Naive thymus-derived CD4-positive, alpha-beta T cell (primary cell): ENCODE measurements around the gene RAD21L1. TPM values are rescaled to one million over a fixed set of nuclear protein-coding genes. Genes with fewer than 3 reads are reported as not detected.
"Not testable (repeated sequence)": the region's sequence is repeated elsewhere in the genome, so short reads cannot be mapped to it uniquely, and the experiment has no call there.

Experiments
- ATAC-seq: fragments of 150-1000 bp; cut with Tn5 transposase; 2 replicates; pipeline ENCODE4 v1.10.0; 2021; ENCODE audit warnings: mild to moderate bottlenecking, moderate library complexity
- CTCF ChIA-PET: fragments of 350-600 bp; sonication (Branson Sonifier 250); formaldehyde crosslinking; loops from one replicate; lab custom pipeline; 2021; ENCODE audit warnings: antibody characterized with exemption; lab: Charles Lee
- POLR2A ChIA-PET: fragments of 350-600 bp; sonication (Branson Sonifier 250); formaldehyde crosslinking; loops from one replicate; lab custom pipeline; 2021; ENCODE audit warnings: antibody characterized with exemption, inconsistent platforms; lab: Charles Lee
- DNase-seq, 9 donors: peaks; one replicate each; pipeline versions ENCODE4 v3.0.0 to v3.0.0-alpha.2; 2020 to 2022; ENCODE audit warnings: mixed read lengths in 1 of 9
- H3K27ac ChIP-seq: one replicate; pipeline ENCODE4 v1.7.0; 2013; ENCODE audit warnings: mild to moderate bottlenecking, low read depth, low read length, moderate library complexity
- H3K27me3 ChIP-seq, 2 donors: one replicate each; pipeline ENCODE4 v1.7.0; 2013; ENCODE audit warnings: low read length in 2 of 2, mild to moderate bottlenecking in 2 of 2, moderate library complexity in 2 of 2; ENCODE audit not compliant: control insufficient read depth in 2 of 2, insufficient read depth in 2 of 2
- H3K36me3 ChIP-seq, 3 experiments: 1 replicate in 2 of 3; 2 replicates in 1 of 3; pipeline ENCODE4 v1.7.0; 2013; ENCODE audit warnings: low read length in 3 of 3, mild to moderate bottlenecking in 3 of 3, moderate library complexity in 1 of 3; ENCODE audit not compliant: insufficient read depth in 3 of 3, control insufficient read depth in 2 of 3
- H3K4me1 ChIP-seq, 2 donors: one replicate each; pipeline ENCODE4 v1.7.0; 2013; ENCODE audit warnings: low read length in 2 of 2, mild to moderate bottlenecking in 2 of 2, moderate library complexity in 1 of 2; ENCODE audit not compliant: control insufficient read depth in 2 of 2, insufficient read depth in 2 of 2
- H3K4me3 ChIP-seq: 2 replicates; pipeline ENCODE4 v1.7.0; 2013; ENCODE audit warnings: mild to moderate bottlenecking, low read length
- H3K9me3 ChIP-seq, 3 experiments: 1 replicate in 2 of 3; 2 replicates in 1 of 3; pipeline ENCODE4 v1.7.0; 2013; ENCODE audit warnings: low read length in 3 of 3; ENCODE audit not compliant: control insufficient read depth in 2 of 3
- H3K27ac Mint-ChIP-seq, 9 donors: one replicate each; pipeline ENCODE4 v1.8.0; 2020 to 2022; ENCODE audit warnings: mixed read lengths in 9 of 9, mild to moderate bottlenecking in 8 of 9, moderate library complexity in 5 of 9, inconsistent platforms in 2 of 9
- H3K27me3 Mint-ChIP-seq, 5 donors: one replicate each; pipeline ENCODE4 v1.8.0; 2021 to 2022; ENCODE audit warnings: mixed read lengths in 5 of 5, mild to moderate bottlenecking in 1 of 5
- H3K36me3 Mint-ChIP-seq, 5 donors: one replicate each; pipeline ENCODE4 v1.8.0; 2020 to 2022; ENCODE audit warnings: mixed read lengths in 5 of 5, mild to moderate bottlenecking in 3 of 5, inconsistent platforms in 1 of 5
- H3K4me1 Mint-ChIP-seq, 7 donors: one replicate each; pipeline ENCODE4 v1.8.0; 2020 to 2022; ENCODE audit warnings: mixed read lengths in 7 of 7, mild to moderate bottlenecking in 3 of 7, inconsistent platforms in 1 of 7
- H3K4me3 Mint-ChIP-seq, 10 donors: one replicate each; pipeline ENCODE4 v1.8.0; 2020 to 2022; ENCODE audit warnings: mild to moderate bottlenecking in 10 of 10, mixed read lengths in 10 of 10, moderate library complexity in 6 of 10, inconsistent platforms in 2 of 10
- H3K9me3 Mint-ChIP-seq, 11 donors: one replicate each; pipeline ENCODE4 v1.8.0; 2020 to 2022; ENCODE audit warnings: mixed read lengths in 11 of 11, mild to moderate bottlenecking in 4 of 11, inconsistent platforms in 1 of 11, moderate library complexity in 1 of 11
- intact Hi-C, 2 donors: fragments of 100-400 bp; cut with micrococcal nuclease; formaldehyde crosslinking; loops; one replicate each; pipeline ENCODE4 v1.15.1; 2023
- polyA plus RNA-seq, 2 donors: library from polyadenylated mRNA; unstranded; fragments of 300-500 nt; fragmentation: Illumina TruSeq; gene quantifications; one replicate each; pipeline ENCODE4 v1.2.3, GENCODE V29; 2021
- total RNA-seq, 6 experiments: library from RNA in 5 of 6; stranded (reverse) in 5 of 6; gene quantifications; 1 replicate in 5 of 6; 2 replicates in 1 of 6; pipeline ENCODE4 v1.2.3 and lab custom pipeline; 2021 to 2026

The RAD21L1 gene
- total and polyA plus RNA-seq, 7 experiments from 2014 or later: 0.48 to 0.81 (median 0.61) TPM; not detected in 3

DNA sequence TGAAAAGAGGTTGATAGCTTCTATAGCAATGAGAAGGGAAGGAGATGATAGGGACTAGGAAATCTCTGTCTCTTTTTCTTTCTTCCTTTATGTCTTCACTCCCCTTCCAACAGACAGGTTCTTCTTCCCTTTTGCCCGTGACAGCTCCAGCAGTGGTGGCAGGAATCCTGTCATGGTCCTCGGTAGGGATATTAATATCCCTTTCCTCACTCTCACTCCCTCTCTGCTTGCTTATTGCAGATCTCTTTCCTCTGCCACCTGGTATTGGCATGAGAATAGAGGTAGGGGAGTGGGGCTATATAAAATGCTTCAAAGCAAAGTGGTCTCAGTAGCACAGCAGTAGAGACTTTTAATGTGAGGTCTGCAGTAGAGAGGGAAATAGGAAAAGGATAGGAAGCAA lies 19.7 kb downstream of the RAD21L1 start:
- Histone ChIP-seq H3K9me3 (no peaks in the 10 kb centered on the region), H3K27me3 (no peaks in the 10 kb centered on the region), H3K36me3 (no peaks in the 10 kb centered on the region), H3K4me3 (no peak overlapping the region), H3K4me1 (no peaks in the 10 kb centered on the region), H3K27ac (no peak overlapping the region)
- DNase-seq (no peak), ATAC-seq (no peak)
- Mint-ChIP-seq H3K27ac (no peak overlapping the region), H3K27me3 (peaks cover 0 to 28% (median 5%) of the 10 kb centered on the region in 5 donors), H3K36me3 (peaks cover 0 to 1% (median 0%) of the 10 kb centered on the region in 5 donors), H3K9me3 (no peaks in the 10 kb centered on the region), H3K4me1 (peaks cover 0 to 8% (median 4%) of the 10 kb centered on the region in 7 donors), H3K4me3 (no peak overlapping the region)
- ChIA-PET POLR2A (no interaction called here), CTCF (no interaction called here)
- intact Hi-C loops: no loop called here

- Histone ChIP-seq H3K4me3 (no peak overlapping the region), H3K36me3 (no peaks in the 10 kb centered on the region), H3K4me1 (no peaks in the 10 kb centered on the region), H3K9me3 (no peaks in the 10 kb centered on the region), H3K27ac (no peak overlapping the region), H3K27me3 (peaks cover 0 to 2% of the 10 kb centered on the region in 2 donors)
- Mint-ChIP-seq H3K9me3 (peaks cover 0 to 6% (median 2%) of the 10 kb centered on the region in 11 donors), H3K36me3 (peaks cover 0 to 4% (median 0%) of the 10 kb centered on the region in 5 donors), H3K27me3 (peaks cover 0 to 19% (median 8%) of the 10 kb centered on the region in 5 donors), H3K27ac (peak overlapping the region in 1 of 9 donors; percentile 21), H3K4me1 (peaks cover 8 to 22% (median 15%) of the 10 kb centered on the region in 7 donors), H3K4me3 (no peak overlapping the region)
- CTCF ChIA-PET: no interaction called here
- intact Hi-C loops: no loop called here
- DNase-seq (no peak), ATAC-seq (no peak)
- POLR2A ChIA-PET: interaction anchor here (1.1 to 3.4 kb wide), 3 partner anchors 8 to 26 kb away, joined by 3 to 13 read pairs (median 8); no protein-coding TSS in a partner anchor
These were observed 21.8 kb downstream of the RAD21L1 start for GRCh38 chr20:1247689-1248088.

DNA sequence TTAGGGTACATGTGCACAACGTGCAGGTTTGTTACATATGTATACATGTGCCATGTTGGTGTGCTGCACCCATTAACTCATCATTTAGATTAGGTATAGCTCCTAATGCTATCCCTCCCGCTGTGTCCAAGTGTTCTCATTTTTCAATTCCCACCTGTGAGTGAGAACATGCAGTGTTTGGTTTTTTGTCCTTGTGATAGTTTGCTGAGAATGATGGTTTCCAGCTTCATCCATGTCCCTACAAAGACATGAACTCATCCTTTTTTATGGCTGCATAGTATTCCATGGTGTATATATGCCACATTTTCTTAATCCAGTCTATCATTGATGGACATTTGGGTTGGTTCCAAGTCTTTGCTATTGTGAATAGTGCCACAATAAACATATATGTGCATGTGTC lies 24.4 kb downstream of the RAD21L1 start:
- not testable (repeated sequence) for H3K4me3 ChIP-seq

GRCh38 chr20:1252416-1252815 lies 26.6 kb downstream of the RAD21L1 start:
- peaks cover 0 to 34% (median 0%) of the 10 kb centered on the region in 5 donors for H3K27me3 Mint-ChIP-seq
- no peaks in the 10 kb centered on the region for H3K36me3 ChIP-seq
- H3K36me3 Mint-ChIP-seq: peaks cover 0 to 4% (median 0%) of the 10 kb centered on the region in 5 donors
- H3K9me3 ChIP-seq: no peaks in the 10 kb centered on the region
- CTCF ChIA-PET: no interaction called here
- peaks cover 0 to 6% (median 2%) of the 10 kb centered on the region in 11 donors for H3K9me3 Mint-ChIP-seq
- ATAC-seq (no peak), DNase-seq (no peak)
- peaks cover 8 to 20% (median 16%) of the 10 kb centered on the region in 7 donors for H3K4me1 Mint-ChIP-seq
- no peak overlapping the region for H3K27ac ChIP-seq
- POLR2A ChIA-PET: no interaction called here
- no peaks in the 10 kb centered on the region for H3K4me1 ChIP-seq
- no peak overlapping the region for H3K4me3 Mint-ChIP-seq
- intact Hi-C loops: no loop called here
- no peak overlapping the region for H3K27ac Mint-ChIP-seq
- peaks cover 0 to 5% of the 10 kb centered on the region in 2 donors for H3K27me3 ChIP-seq
- H3K4me3 ChIP-seq: no peak overlapping the region

More for the DNA sequence above, 24.4 kb downstream of the RAD21L1 start:
- POLR2A ChIA-PET, ATAC-seq, H3K4me1 ChIP-seq, H3K9me3 ChIP-seq, H3K27ac ChIP-seq, H3K27me3 ChIP-seq, H3K9me3 Mint-ChIP-seq, CTCF ChIA-PET, H3K36me3 ChIP-seq, intact Hi-C loops, H3K36me3 Mint-ChIP-seq, H3K4me3 Mint-ChIP-seq, DNase-seq: not testable (repeated sequence)
- Mint-ChIP-seq H3K4me1 (peaks cover 5 to 20% (median 15%) of the 10 kb centered on the region in 7 donors), H3K27ac (peak overlapping the region in 1 of 9 donors; percentile 30), H3K27me3 (peaks cover 0 to 27% (median 0%) of the 10 kb centered on the region in 5 donors)

DNA sequence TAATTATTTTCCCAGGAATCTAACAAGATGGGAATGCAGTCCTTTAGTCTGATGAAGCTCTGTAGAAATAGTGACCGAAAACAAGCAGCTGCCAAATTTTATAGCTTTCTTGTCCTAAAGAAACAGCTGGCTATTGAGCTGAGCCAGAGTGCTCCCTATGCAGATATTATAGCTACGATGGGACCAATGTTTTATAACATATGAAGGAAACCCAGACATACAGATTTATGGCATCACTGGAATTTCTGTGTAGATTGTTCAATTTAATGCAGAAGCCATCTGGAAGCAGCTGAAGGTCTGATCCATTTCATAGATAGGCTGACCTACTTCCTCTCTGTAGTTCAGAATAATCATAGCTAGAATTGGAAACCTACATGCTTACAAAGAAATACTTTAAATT lies 28.4 kb downstream of the RAD21L1 start:
- peaks cover 8 to 20% (median 16%) of the 10 kb centered on the region in 7 donors for H3K4me1 Mint-ChIP-seq
- ATAC-seq (no peak), DNase-seq (no peak)
- peaks cover 0 to 6% (median 2%) of the 10 kb centered on the region in 11 donors for H3K9me3 Mint-ChIP-seq
- POLR2A ChIA-PET: interaction anchor here (0.6 to 2.5 kb wide), 5 partner anchors 10 to 957 kb away, joined by 3 to 8 read pairs (median 4); partner anchors contain the start of gene ZCCHC3
- H3K9me3 ChIP-seq: no peaks in the 10 kb centered on the region
- H3K27ac ChIP-seq: no peak overlapping the region
- H3K36me3 Mint-ChIP-seq: peaks cover 0 to 4% (median 0%) of the 10 kb centered on the region in 5 donors
- H3K27ac Mint-ChIP-seq: no peak overlapping the region
- H3K36me3 ChIP-seq: no peaks in the 10 kb centered on the region
- CTCF ChIA-PET: interaction anchor here (1.1 to 1.4 kb wide), 2 partner anchors 12 to 27 kb away, joined by 4 to 5 read pairs; partner anchors contain the start of gene SNPH
- no peaks in the 10 kb centered on the region for H3K4me1 ChIP-seq
- no peak overlapping the region for H3K4me3 ChIP-seq
- H3K4me3 Mint-ChIP-seq: no peak overlapping the region
- peaks cover 0 to 8% of the 10 kb centered on the region in 2 donors for H3K27me3 ChIP-seq
- intact Hi-C loops: no loop called here
- H3K27me3 Mint-ChIP-seq: peaks cover 0 to 35% (median 0%) of the 10 kb centered on the region in 5 donors

- DNase-seq (no peak), ATAC-seq (no peak)
- Mint-ChIP-seq H3K36me3 (peaks cover 0 to 4% (median 0%) of the 10 kb centered on the region in 5 donors), H3K9me3 (peaks cover 0 to 5% (median 2%) of the 10 kb centered on the region in 11 donors), H3K27ac (no peak overlapping the region), H3K4me3 (no peak overlapping the region), H3K4me1 (peaks cover 8 to 20% (median 15%) of the 10 kb centered on the region in 7 donors), H3K27me3 (peaks cover 0 to 35% (median under 1%) of the 10 kb centered on the region in 5 donors)
- Histone ChIP-seq H3K27me3 (peaks cover 0 to 8% of the 10 kb centered on the region in 2 donors), H3K27ac (no peak overlapping the region), H3K4me1 (no peaks in the 10 kb centered on the region), H3K4me3 (no peak overlapping the region), H3K36me3 (no peaks in the 10 kb centered on the region), H3K9me3 (no peaks in the 10 kb centered on the region)
- POLR2A ChIA-PET: interaction anchor here (0.8 to 2.5 kb wide), 2 partner anchors 8 to 14 kb away, joined by 3 to 8 read pairs; no protein-coding TSS in a partner anchor
- CTCF ChIA-PET: interaction anchor here (1.4 kb wide), 1 partner anchor 26 kb away, joined by 5 read pairs; no protein-coding TSS in a partner anchor
- intact Hi-C loops: no loop called here
These were observed 29.8 kb downstream of the RAD21L1 start for GRCh38 chr20:1255675-1256074.
